GM19455 (cell line): ENCODE data around the gene CRIP1.

Experiments used
- ATAC-seq: cut with Tn5 transposase; IDR thresholded peaks from one replicate; pipeline ENCODE4 v1.9.1; 2021; ENCODE audit not compliant: unreplicated experiment

The CRIP1 gene

GRCh38 chr14:105450864-105451720 lies 35.6 kb upstream of the CRIP1 start:
- ATAC-seq = no peak

- ATAC-seq = no peak
These were observed 33.7 kb upstream of the CRIP1 start for GRCh38 chr14:105452963-105453362.

GRCh38 chr14:105453847-105454246 lies 32.8 kb upstream of the CRIP1 start:
- ATAC-seq = no peak

GRCh38 chr14:105455086-105455640 lies 31.5 kb upstream of the CRIP1 start:
- ATAC-seq = no peak

GRCh38 chr14:105455766-105456660 lies 30.7 kb upstream of the CRIP1 start:
- ATAC-seq = no peak

GRCh38 chr14:105456736-105457617 lies 29.7 kb upstream of the CRIP1 start:
- no peak for ATAC-seq

- ATAC-seq = no peak
These were observed 28.7 kb upstream of the CRIP1 start for GRCh38 chr14:105458010-105458409.

GRCh38 chr14:105458571-105458970 lies 28.1 kb upstream of the CRIP1 start:
- no peak for ATAC-seq

GRCh38 chr14:105460116-105460515 lies 26.6 kb upstream of the CRIP1 start:
- no peak for ATAC-seq

GRCh38 chr14:105460616-105461015 lies 26.1 kb upstream of the CRIP1 start:
- ATAC-seq = no peak

- no peak for ATAC-seq
These were observed 24.8 kb upstream of the CRIP1 start for GRCh38 chr14:105461903-105462302.

GRCh38 chr14:105464501-105464900 lies 22.2 kb upstream of the CRIP1 start:
- no peak for ATAC-seq

GRCh38 chr14:105465209-105466031 lies 21.3 kb upstream of the CRIP1 start:
- ATAC-seq = no peak

GRCh38 chr14:105466531-105467248 lies 20.0 kb upstream of the CRIP1 start:
- no peak for ATAC-seq

- no peak for ATAC-seq
These were observed 19.3 kb upstream of the CRIP1 start for GRCh38 chr14:105467249-105467941.

GRCh38 chr14:105467942-105468471 lies 18.7 kb upstream of the CRIP1 start:
- ATAC-seq = no peak

- ATAC-seq = no peak
These were observed 18.0 kb upstream of the CRIP1 start for GRCh38 chr14:105468621-105469241.
